SU-DHL-6 (cell line): Measurements from ENCODE around the gene HOXA1.

ENCODE experiments used
- EZH2phosphoT487 ChIP-seq: fragments of 200-600 bp; sonication (generic), shearing (Covaris generic); conservative IDR thresholded peaks from 2 replicates; pipeline ENCODE4 v1.6.1; 2018; ENCODE audit warnings: mild to moderate bottlenecking, antibody characterized with exemption, low read length, moderate library complexity, mixed read lengths
- TF ChIP-seq, protein P1 (sequence below): fragments of 200-600 bp; sonication (generic); IDR thresholded peaks from one replicate; pipeline ENCODE4 v1.5.1; 2017; ENCODE audit warnings: antibody characterized with exemption, mild to moderate bottlenecking, low read length, moderate library complexity; ENCODE audit not compliant: insufficient read depth, poor library complexity, severe bottlenecking

DNA sequence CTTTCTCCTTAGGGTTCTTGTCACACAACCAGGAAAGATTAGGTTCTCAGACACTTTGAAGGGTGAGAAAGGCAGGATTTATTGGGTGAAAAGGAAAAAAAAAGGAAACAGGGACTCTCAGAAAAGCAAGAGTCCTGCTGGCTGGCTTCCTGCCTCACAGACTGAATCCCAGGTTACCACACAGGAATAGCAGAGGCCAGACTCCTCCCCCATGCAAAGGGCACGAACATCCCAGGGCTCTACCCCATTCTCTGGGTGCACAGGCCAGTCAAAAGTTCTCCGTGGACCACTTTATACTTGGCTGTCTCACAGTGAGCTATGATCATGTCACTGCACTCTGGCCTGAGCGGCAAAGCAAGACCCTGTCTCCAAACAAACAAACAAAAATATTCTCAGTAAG lies 42.6 kb downstream of the HOXA1 start:
- TF ChIP-seq, protein P1, sequence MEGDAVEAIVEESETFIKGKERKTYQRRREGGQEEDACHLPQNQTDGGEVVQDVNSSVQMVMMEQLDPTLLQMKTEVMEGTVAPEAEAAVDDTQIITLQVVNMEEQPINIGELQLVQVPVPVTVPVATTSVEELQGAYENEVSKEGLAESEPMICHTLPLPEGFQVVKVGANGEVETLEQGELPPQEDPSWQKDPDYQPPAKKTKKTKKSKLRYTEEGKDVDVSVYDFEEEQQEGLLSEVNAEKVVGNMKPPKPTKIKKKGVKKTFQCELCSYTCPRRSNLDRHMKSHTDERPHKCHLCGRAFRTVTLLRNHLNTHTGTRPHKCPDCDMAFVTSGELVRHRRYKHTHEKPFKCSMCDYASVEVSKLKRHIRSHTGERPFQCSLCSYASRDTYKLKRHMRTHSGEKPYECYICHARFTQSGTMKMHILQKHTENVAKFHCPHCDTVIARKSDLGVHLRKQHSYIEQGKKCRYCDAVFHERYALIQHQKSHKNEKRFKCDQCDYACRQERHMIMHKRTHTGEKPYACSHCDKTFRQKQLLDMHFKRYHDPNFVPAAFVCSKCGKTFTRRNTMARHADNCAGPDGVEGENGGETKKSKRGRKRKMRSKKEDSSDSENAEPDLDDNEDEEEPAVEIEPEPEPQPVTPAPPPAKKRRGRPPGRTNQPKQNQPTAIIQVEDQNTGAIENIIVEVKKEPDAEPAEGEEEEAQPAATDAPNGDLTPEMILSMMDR = no peak
- no peak for TF ChIP-seq EZH2phosphoT487
